C4-2B (cell line): ENCODE data around the gene RRAGC.

Experiments used
- ZFX ChIP-seq: fragments of 450-650 bp; IDR thresholded peaks from 2 replicates; pipeline ENCODE4 v1.6.1; 2017
- TF ChIP-seq, protein P1 (sequence below): fragments of 450-650 bp; conservative IDR thresholded peaks from 2 replicates; pipeline ENCODE4 v1.5.1; 2017; ENCODE audit warnings: mild to moderate bottlenecking

DNA sequence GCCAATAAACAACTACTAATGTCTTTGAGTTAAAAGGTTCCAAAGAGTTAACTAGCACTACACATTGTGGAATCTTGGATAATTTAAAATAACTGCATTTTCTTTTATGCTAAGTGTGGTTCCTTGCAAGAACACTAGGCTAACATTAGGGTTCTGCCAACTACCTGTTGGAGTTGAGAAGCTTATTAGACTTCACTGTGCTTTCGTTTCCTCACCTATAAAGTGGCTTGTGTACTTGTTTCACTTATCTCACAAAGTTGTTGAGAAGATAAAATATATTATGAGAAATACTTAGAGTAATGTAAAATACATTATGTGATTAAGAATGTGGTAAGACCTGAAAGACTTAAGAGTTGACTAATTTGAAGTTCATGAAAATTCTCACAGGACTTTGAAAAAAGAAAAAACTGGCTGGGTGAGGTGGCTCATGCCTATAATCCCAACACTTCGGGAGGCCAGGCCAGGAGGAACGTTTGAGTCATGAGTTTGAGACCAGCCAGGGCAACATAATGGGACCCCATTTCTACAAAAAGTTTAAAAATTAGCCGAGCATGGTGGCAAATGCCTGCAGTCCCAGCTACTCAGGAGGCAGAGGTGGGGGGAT lies 5.6 kb upstream of the RRAGC start:
- TF ChIP-seq, protein P1, sequence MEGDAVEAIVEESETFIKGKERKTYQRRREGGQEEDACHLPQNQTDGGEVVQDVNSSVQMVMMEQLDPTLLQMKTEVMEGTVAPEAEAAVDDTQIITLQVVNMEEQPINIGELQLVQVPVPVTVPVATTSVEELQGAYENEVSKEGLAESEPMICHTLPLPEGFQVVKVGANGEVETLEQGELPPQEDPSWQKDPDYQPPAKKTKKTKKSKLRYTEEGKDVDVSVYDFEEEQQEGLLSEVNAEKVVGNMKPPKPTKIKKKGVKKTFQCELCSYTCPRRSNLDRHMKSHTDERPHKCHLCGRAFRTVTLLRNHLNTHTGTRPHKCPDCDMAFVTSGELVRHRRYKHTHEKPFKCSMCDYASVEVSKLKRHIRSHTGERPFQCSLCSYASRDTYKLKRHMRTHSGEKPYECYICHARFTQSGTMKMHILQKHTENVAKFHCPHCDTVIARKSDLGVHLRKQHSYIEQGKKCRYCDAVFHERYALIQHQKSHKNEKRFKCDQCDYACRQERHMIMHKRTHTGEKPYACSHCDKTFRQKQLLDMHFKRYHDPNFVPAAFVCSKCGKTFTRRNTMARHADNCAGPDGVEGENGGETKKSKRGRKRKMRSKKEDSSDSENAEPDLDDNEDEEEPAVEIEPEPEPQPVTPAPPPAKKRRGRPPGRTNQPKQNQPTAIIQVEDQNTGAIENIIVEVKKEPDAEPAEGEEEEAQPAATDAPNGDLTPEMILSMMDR = no peak; the same call in 1 of the 2 replicates
- no peak for TF ChIP-seq ZFX
